Transverse colon (tissue), 4 donors: Measurements from ENCODE around the gene ARX. TPM values are rescaled to one million over a fixed set of nuclear protein-coding genes. Genes with fewer than 3 reads are reported as not detected.

ENCODE experiments used
- DNase-seq: peaks from one replicate; pipeline ENCODE4 v3.0.0-alpha.2; 2019
- H3K27ac ChIP-seq, 4 donors: fragments of 200-600 bp; sonication (generic); 2 replicates each; pipeline ENCODE4 v1.5.1; 2016 to 2018; ENCODE audit warnings: inconsistent platforms in 4 of 4
- H3K27me3 ChIP-seq: fragments of 200-600 bp; sonication (generic); 2 replicates; pipeline ENCODE4 v1.5.1; 2017; ENCODE audit warnings: inconsistent platforms
- H3K36me3 ChIP-seq, 4 donors: fragments of 200-600 bp; sonication (generic); 2 replicates each; pipeline ENCODE4 v1.5.1; 2017 to 2019; ENCODE audit warnings: inconsistent platforms in 4 of 4
- H3K4me1 ChIP-seq, 4 donors: fragments of 200-600 bp; sonication (generic); 2 replicates each; pipeline ENCODE4 v1.5.1; 2017 to 2020; ENCODE audit warnings: inconsistent platforms in 4 of 4
- H3K4me3 ChIP-seq, 4 donors: fragments of 200-600 bp; sonication (generic); 1 replicate in 1 of 4; 2 replicates in 3 of 4; pipeline versions ENCODE4 v1.5.1 to v1.6.1; 2017 to 2019; ENCODE audit warnings: inconsistent platforms in 4 of 4
- H3K9me3 ChIP-seq, 2 donors: fragments of 200-600 bp; sonication (generic); 2 replicates each; pipeline ENCODE4 v1.5.1; 2017 to 2019; ENCODE audit warnings: inconsistent platforms in 2 of 2
- EP300 ChIP-seq: sonication (generic); formaldehyde crosslinking; IDR thresholded peaks from one replicate; pipeline ENCODE4 v1.6.1; 2017; ENCODE audit warnings: antibody characterized with exemption, low read depth
- POLR2A ChIP-seq: fragments of 450-650 bp; IDR thresholded peaks from one replicate; pipeline ENCODE4 v1.6.1; 2016; ENCODE audit warnings: antibody characterized with exemption, mild to moderate bottlenecking, moderate library complexity
- POLR2AphosphoS5 ChIP-seq, 3 donors: sonication (generic); formaldehyde crosslinking; IDR thresholded peaks; one replicate each; pipeline ENCODE4 v1.6.1; 2016; ENCODE audit warnings: antibody characterized with exemption in 3 of 3
- WGBS, 2 donors: methylation state at CpG; one replicate each; pipeline ENCODE4 v1.1.5; 2018; ENCODE audit warnings: low coverage in 1 of 2; 5-methylcytosine and 5-hydroxymethylcytosine counted together
- in situ Hi-C, 4 donors: fragments of 200-750 bp; cut with MboI; loops; one replicate each; pipeline versions ENCODE4 v1.15.0 to v1.15.1; 2017; ENCODE audit warnings: low sequenced_read_pairs in 3 of 4, low pct_ligation_motif_present in 1 of 4, low pct_unique_long_range_greater_than_20kb in 1 of 4
- intact Hi-C: fragments of 100-400 bp; cut with DNase I; formaldehyde crosslinking; loops from one replicate; pipeline ENCODE4 v1.15.1; 2023; ENCODE audit warnings: low total_unique reads
- total RNA-seq, 4 donors: library from RNA; depleted of rRNA; stranded (reverse); fragments of >200 nt; gene quantifications; one replicate each; pipeline ENCODE4 v1.1.0, GENCODE V29; 2016
- TF ChIP-seq, protein P1 (sequence below), 5 experiments: fragments of 200-600 bp in 3 of 5; fragments of 450-650 bp in 2 of 5; sonication (generic) in 3 of 5; IDR thresholded peaks; 1 replicate in 2 of 5; 2 replicates in 3 of 5; pipeline ENCODE4 v1.5.1; 2016 to 2017; ENCODE audit warnings: antibody characterized with exemption in 5 of 5, inconsistent platforms in 3 of 5, mild to moderate bottlenecking in 2 of 5, moderate library complexity in 1 of 5

The ARX gene
- total RNA-seq, 4 donors from 2014 or later: not detected

DNA sequence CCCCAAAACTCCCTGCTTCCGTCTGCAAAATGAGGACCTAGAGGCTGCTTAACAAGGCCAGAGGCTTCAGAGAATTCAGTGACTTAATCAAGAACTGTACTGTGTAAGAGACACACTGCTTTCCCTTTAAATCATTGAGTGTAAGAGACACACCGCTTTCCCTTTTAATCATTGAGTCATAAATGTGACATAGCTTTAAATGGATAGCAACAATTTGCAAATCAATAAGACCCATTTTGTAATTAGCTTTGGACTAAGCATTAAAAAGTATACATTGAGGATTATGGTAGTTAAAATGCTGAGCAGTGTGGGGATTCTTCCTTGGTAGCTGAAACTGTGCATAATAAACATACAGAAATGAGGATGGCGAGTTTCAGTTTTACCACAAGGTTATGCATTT is 31.8 kb downstream of the ARX start:
- no peak overlapping the region for H3K27ac ChIP-seq
- in situ Hi-C loops: no loop called here
- H3K4me3 ChIP-seq: no peak overlapping the region
- H3K36me3 ChIP-seq: no peaks in the 10 kb centered on the region
- TF ChIP-seq POLR2A (no peak), POLR2AphosphoS5 (IDR thresholded peaks at IDR 0.05) (no peak), EP300 (no peak)
- TF ChIP-seq, protein P1, sequence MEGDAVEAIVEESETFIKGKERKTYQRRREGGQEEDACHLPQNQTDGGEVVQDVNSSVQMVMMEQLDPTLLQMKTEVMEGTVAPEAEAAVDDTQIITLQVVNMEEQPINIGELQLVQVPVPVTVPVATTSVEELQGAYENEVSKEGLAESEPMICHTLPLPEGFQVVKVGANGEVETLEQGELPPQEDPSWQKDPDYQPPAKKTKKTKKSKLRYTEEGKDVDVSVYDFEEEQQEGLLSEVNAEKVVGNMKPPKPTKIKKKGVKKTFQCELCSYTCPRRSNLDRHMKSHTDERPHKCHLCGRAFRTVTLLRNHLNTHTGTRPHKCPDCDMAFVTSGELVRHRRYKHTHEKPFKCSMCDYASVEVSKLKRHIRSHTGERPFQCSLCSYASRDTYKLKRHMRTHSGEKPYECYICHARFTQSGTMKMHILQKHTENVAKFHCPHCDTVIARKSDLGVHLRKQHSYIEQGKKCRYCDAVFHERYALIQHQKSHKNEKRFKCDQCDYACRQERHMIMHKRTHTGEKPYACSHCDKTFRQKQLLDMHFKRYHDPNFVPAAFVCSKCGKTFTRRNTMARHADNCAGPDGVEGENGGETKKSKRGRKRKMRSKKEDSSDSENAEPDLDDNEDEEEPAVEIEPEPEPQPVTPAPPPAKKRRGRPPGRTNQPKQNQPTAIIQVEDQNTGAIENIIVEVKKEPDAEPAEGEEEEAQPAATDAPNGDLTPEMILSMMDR (IDR thresholded peaks at IDR 0.05): no peak
- no peaks in the 10 kb centered on the region for H3K9me3 ChIP-seq
- intact Hi-C loops: no loop called here
- no peak for DNase-seq
- H3K4me1 ChIP-seq: no peaks in the 10 kb centered on the region
- H3K27me3 ChIP-seq: no peaks in the 10 kb centered on the region
- WGBS, 2 donors: 74 to 100% methylated on average over 1 to 3 of the region's 3 CpGs

DNA sequence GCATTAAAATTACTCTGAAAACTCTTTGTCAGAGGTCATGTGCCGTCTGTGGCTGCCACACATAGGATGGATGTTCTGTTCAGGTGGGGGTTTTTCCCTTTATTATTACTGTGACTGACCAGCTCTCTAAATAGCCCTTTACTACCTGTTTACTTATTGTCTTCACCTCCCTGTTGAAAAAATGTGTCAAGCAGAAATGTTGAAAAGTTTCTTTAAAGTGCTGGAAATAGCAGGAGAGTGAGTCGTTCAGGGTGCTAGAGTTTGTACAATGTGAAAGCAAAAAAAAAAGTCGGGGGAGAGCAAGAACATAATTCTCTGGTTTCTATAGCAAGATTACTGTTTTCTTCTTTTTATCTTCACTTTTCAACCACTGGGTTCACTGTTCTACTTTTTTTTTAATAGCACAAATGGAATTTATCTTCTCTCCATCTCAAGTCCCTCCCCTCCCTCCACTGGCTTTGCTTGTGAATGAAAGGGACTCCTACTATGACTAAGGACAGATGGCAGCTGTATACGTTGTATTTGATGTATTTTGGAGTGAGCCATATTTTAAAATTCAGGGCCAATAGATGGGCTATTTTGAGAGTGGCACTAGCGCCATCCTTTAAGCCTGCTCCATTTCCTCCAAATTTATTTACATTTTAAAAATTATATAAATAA is 33.3 kb downstream of the ARX start:
- Histone ChIP-seq H3K4me1 (no peaks in the 10 kb centered on the region), H3K27me3 (no peaks in the 10 kb centered on the region), H3K36me3 (no peaks in the 10 kb centered on the region), H3K9me3 (no peaks in the 10 kb centered on the region), H3K4me3 (no peak overlapping the region), H3K27ac (no peak overlapping the region)
- no peak for DNase-seq
- WGBS, 2 donors: 67 to 75% methylated on average over 2 to 5 of the region's 5 CpGs
- intact Hi-C loops: no loop called here
- in situ Hi-C loops: no loop called here
- TF ChIP-seq, protein P1 (IDR thresholded peaks at IDR 0.05): no peak
- TF ChIP-seq POLR2AphosphoS5 (IDR thresholded peaks at IDR 0.05) (no peak), EP300 (no peak), POLR2A (no peak)

DNA sequence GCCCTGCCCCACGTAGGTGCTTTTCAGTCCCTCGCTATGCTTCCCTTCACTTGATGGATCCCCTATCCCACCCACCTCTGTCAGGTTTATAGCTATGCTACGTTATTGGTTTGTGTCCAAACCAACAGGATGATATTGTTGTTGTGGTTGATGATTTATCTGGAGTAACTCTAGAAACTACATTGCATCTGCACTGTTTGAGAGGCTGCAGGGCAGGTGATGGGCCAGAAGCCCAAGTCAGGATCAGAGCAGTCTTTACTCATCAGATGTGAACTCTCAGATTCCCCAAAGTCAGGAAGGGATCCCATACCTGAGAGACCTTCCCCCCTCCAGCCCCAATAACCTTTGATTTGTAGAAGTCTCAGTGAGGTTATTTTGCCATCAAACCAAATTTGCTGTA is 34.7 kb downstream of the ARX start:
- no peak for DNase-seq
- WGBS, 2 donors: 70 to 100% methylated on average over 2 to 3 of the region's 3 CpGs
- H3K36me3 ChIP-seq: no peaks in the 10 kb centered on the region
- in situ Hi-C loops: no loop called here
- H3K27me3 ChIP-seq: no peaks in the 10 kb centered on the region
- TF ChIP-seq POLR2AphosphoS5 (IDR thresholded peaks at IDR 0.05): no peak
- TF ChIP-seq EP300: no peak
- no peak for TF ChIP-seq POLR2A
- TF ChIP-seq, protein P1 (IDR thresholded peaks at IDR 0.05): no peak
- no peak overlapping the region for H3K4me3 ChIP-seq
- H3K27ac ChIP-seq: no peak overlapping the region
- intact Hi-C loops: no loop called here
- no peaks in the 10 kb centered on the region for H3K9me3 ChIP-seq
- H3K4me1 ChIP-seq: no peaks in the 10 kb centered on the region

DNA sequence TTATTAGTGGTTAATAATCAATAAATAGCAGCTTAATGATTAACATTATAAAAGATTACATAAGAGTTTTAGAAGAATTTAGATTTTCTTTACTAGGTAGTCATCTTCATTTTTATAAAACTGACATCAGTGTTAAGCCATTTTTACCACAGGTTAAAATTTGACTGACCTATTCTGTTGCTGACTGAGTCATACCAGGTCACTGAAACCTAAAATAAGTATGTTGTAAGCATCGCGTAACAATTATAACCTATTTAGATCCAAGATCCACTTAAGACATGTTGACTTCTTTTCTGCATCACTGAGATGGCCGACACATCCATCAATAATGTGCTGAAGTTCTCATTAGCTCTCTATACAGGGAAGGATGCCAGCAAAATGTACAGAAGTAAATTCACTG is 36.7 kb downstream of the ARX start:
- Histone ChIP-seq H3K36me3 (no peaks in the 10 kb centered on the region), H3K27me3 (no peaks in the 10 kb centered on the region), H3K4me1 (no peaks in the 10 kb centered on the region), H3K4me3 (no peak overlapping the region), H3K27ac (no peak overlapping the region), H3K9me3 (no peaks in the 10 kb centered on the region)
- TF ChIP-seq POLR2AphosphoS5 (IDR thresholded peaks at IDR 0.05): no peak
- TF ChIP-seq POLR2A: no peak
- TF ChIP-seq, protein P1 (IDR thresholded peaks at IDR 0.05): no peak
- no peak for TF ChIP-seq EP300
- DNase-seq: no peak
- in situ Hi-C loops: no loop called here
- intact Hi-C loops: no loop called here
- 89% methylated on average over 3 of the region's 3 CpGs; no CpG with 5 or more reads in 1 of the 2 donors for WGBS, 2 donors
